ENCODE results near the gene TTLL1. TPM values are rescaled to one million over a fixed set of nuclear protein-coding genes. Genes with fewer than 3 reads are reported as not detected.

TTLL1 gene
- polyA plus RNA-seq, 3 donors, result 4.7 to 6.0 (median 5.6) TPM

GRCh38 chr22:43094085-43094484 lies 4.9 kb upstream of the TTLL1 start:
- WGBS (ENCODE audit: insufficient coverage), result 53% methylated on average over 5 of the region's 7 CpGs
- peaks cover 32% of the 10 kb centered on the region for H3K4me1 Mint-ChIP-seq
- H3K4me1 ChIP-seq (ENCODE audit: control insufficient read depth in 1 of 2, insufficient read depth in 2 of 2, low read length in 2 of 2), result peaks cover 28 to 35% of the 10 kb centered on the region in 2 donors
- H3K36me3 ChIP-seq (replicated peaks in 1 of 2; ENCODE audit: control insufficient read depth in 1 of 2, insufficient read depth in 2 of 2, low read length in 2 of 2), result no peaks in the 10 kb centered on the region
- H3K36me3 Mint-ChIP-seq, result no peaks in the 10 kb centered on the region
- TF ChIP-seq CTCF (IDR thresholded peaks at IDR 0.05), result peak; percentile 49
- intact Hi-C loops (cut with micrococcal nuclease), result no loop called here
- H3K27me3 ChIP-seq (ENCODE audit: control insufficient read depth in 2 of 2, insufficient read depth in 2 of 2, low read length in 2 of 2), result no peaks in the 10 kb centered on the region
- H3K9me3 ChIP-seq (replicated peaks in 1 of 2; ENCODE audit: control insufficient read depth in 1 of 2, insufficient read depth in 1 of 2, low read length in 2 of 2), result peaks cover 9 to 17% of the 10 kb centered on the region in 2 donors
- no peaks in the 10 kb centered on the region for H3K79me2 ChIP-seq (ENCODE audit: insufficient read depth, low read length)
- peak overlapping the region; percentile 43 to 92 (median 79) for H3K27ac Mint-ChIP-seq
- no peak overlapping the region for H2AFZ ChIP-seq (ENCODE audit: insufficient read depth, low read depth, low read length, poor library complexity, severe bottlenecking)
- peak overlapping the region; percentile 6 to 57 for H3K27ac ChIP-seq (ENCODE audit: low read depth in 1 of 2, low read length in 2 of 2)
- no peaks in the 10 kb centered on the region for H4K20me1 ChIP-seq (ENCODE audit: insufficient read depth, low read length)
- no peak overlapping the region for H3K4me3 ChIP-seq (replicated peaks in 1 of 3; ENCODE audit: low read depth in 2 of 3, low read length in 3 of 3)
- H3K9ac ChIP-seq (ENCODE audit: insufficient read depth, low read length, poor library complexity, severe bottlenecking), result no peak overlapping the region
- peaks cover 13 to 21% (median 17%) of the 10 kb centered on the region in 7 donors for H3K9me3 Mint-ChIP-seq
- peaks cover 1 to 2% (median 2%) of the 10 kb centered on the region in 3 donors for H3K27me3 Mint-ChIP-seq (ENCODE audit: low read depth in 3 of 3)
- peak; percentile 78 to 90 (median 80) for DNase-seq
- no peak overlapping the region for H3K4me3 Mint-ChIP-seq
- H3K4me2 ChIP-seq (replicated peaks; ENCODE audit: extremely low read depth, low read length, poor library complexity, severe bottlenecking), result no peak overlapping the region

GRCh38 chr22:43092085-43092484 lies 2.9 kb upstream of the TTLL1 start:
- no peak overlapping the region for H3K4me3 ChIP-seq (replicated peaks in 1 of 3; ENCODE audit: low read depth in 2 of 3, low read length in 3 of 3)
- H3K27me3 Mint-ChIP-seq (ENCODE audit: low read depth in 3 of 3), result peaks cover 0 to 2% (median 2%) of the 10 kb centered on the region in 3 donors
- H3K9ac ChIP-seq (ENCODE audit: insufficient read depth, low read length, poor library complexity, severe bottlenecking), result no peak overlapping the region
- H3K27me3 ChIP-seq (ENCODE audit: control insufficient read depth in 2 of 2, insufficient read depth in 2 of 2, low read length in 2 of 2), result no peaks in the 10 kb centered on the region
- 5% methylated on average over 8 of the region's 9 CpGs for WGBS (ENCODE audit: insufficient coverage)
- H3K36me3 ChIP-seq (replicated peaks in 1 of 2; ENCODE audit: control insufficient read depth in 1 of 2, insufficient read depth in 2 of 2, low read length in 2 of 2), result no peaks in the 10 kb centered on the region
- H3K4me3 Mint-ChIP-seq, result peak overlapping the region in 1 of 2 donors; percentile 26
- peaks cover 34% of the 10 kb centered on the region for H3K4me1 Mint-ChIP-seq
- H3K36me3 Mint-ChIP-seq, result peaks cover 0 to under 1% of the 10 kb centered on the region in 2 donors
- H3K4me2 ChIP-seq (replicated peaks; ENCODE audit: extremely low read depth, low read length, poor library complexity, severe bottlenecking), result peak overlapping the region; percentile 26
- no peaks in the 10 kb centered on the region for H4K20me1 ChIP-seq (ENCODE audit: insufficient read depth, low read length)
- no peaks in the 10 kb centered on the region for H3K79me2 ChIP-seq (ENCODE audit: insufficient read depth, low read length)
- peaks cover 34 to 43% of the 10 kb centered on the region in 2 donors for H3K4me1 ChIP-seq (ENCODE audit: control insufficient read depth in 1 of 2, insufficient read depth in 2 of 2, low read length in 2 of 2)
- intact Hi-C loops (cut with micrococcal nuclease), result loop anchor here in 1 of 2 donors (2.0 kb wide), 1 partner anchor 61 kb away; no protein-coding TSS in a partner anchor
- H3K27ac Mint-ChIP-seq, result peak overlapping the region in 6 of 7 donors; percentile 33 to 86 (median 78)
- peak overlapping the region; percentile 68 for H2AFZ ChIP-seq (ENCODE audit: insufficient read depth, low read depth, low read length, poor library complexity, severe bottlenecking)
- no peak for TF ChIP-seq CTCF (IDR thresholded peaks at IDR 0.05)
- peak overlapping the region in 1 of 2 donors; percentile 53 for H3K27ac ChIP-seq (ENCODE audit: low read depth in 1 of 2, low read length in 2 of 2)
- peaks cover 11 to 16% (median 13%) of the 10 kb centered on the region in 7 donors for H3K9me3 Mint-ChIP-seq
- peak in 2 of 3 donors; percentile 24 to 38 for DNase-seq
- H3K9me3 ChIP-seq (replicated peaks in 1 of 2; ENCODE audit: control insufficient read depth in 1 of 2, insufficient read depth in 1 of 2, low read length in 2 of 2), result peaks cover 7 to 14% of the 10 kb centered on the region in 2 donors

Data from CD14-positive monocyte (primary cell).